GM18867 (cell line): Measurements from ENCODE around the gene ANXA1.

ENCODE experiments used
- ATAC-seq: cut with Tn5 transposase; IDR thresholded peaks from one replicate; pipeline ENCODE4 v1.9.1; 2021; ENCODE audit warnings: mild to moderate bottlenecking, moderate library complexity; ENCODE audit not compliant: unreplicated experiment

The ANXA1 gene

DNA sequence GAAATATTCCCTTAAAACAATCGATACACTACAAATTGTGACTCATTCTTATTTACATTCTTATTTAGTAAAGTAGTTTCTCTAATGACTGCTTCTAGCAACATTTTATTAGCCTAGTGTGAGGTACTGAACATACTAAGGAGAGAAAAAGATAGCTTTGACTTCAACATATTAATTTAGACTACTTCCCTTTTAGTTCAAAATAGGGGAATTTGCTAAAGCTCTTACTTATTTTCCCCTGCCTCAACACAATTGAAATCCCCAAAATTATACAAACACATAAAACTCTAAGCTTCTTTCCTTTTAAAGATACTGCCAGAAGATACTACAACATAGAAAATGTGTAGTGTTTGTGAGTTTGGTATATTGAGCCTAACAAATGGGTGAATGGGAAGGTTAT is 55.2 kb downstream of the ANXA1 start:
- no peak for ATAC-seq

DNA sequence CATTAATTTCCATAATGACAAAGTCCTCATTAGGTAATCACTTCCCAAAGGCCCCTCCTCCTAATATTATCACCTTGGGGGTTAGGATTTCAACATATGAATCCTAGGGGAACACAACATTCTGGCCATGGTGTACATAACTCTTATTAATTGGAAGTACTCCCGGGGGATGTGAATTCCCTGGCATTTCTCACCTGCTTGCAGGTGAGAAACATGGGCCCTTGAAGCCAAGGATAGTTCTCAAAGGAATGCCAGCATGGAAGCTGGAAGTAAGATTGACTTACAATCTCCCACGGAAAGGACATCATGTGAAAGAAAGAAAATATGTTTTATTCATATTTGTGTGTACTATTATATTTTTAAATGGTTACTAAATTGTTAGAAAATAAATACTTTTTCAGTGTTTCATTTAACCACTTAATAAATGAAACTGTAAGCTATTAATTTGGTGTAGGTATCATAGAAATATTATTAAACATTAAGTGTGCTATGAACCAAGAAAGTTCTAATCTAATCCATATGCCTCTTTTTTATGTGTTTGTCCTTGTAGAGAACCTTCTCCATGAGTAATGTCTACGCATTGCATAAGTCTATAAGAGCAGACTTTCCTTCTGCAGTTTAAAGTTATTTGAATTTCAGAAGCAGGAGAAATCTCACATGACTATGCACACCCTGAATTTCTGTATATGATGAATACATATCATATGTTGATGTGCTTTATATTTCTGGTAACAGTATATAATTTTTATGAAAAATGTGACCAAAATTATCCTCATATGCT is 59.4 kb downstream of the ANXA1 start:
- ATAC-seq: no peak

DNA sequence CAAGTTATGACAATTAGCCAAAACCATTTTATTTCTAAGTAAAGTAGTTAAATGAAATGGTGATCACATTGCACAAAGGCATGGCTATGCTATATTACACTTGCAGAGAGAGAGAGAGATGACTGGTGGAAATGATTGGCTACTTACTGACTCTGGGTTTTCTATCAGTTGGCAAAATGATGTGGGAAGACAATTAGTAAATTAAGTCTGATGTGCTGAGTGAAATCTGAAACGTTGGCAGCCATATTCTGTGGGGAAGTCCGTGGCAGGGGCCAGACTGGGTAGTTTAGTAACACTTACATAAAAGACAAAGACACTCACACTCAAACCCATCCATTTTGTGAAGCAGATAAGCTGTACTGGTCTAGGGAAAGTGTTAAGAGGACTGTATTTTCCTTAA is 61.6 kb downstream of the ANXA1 start:
- no peak for ATAC-seq

DNA sequence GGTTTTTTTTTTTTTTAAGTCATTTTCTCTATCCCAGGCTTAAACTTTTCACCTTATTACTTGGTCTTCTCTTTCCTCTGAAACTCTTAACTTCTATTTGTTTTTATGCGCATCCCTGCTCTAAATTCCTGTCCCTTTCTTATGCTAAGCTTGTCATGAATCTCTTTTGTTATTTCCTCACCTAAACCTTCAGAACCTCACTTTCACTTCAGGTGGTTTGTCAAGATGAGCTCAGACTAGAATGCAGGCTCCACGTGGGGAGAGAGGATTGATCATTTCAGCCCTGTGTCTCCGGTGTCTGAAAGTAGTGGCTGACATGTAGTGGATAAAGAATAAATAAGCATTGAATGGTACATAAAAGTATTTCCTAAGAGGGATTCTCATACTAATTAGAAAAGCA is 63.6 kb downstream of the ANXA1 start:
- ATAC-seq: no peak

DNA sequence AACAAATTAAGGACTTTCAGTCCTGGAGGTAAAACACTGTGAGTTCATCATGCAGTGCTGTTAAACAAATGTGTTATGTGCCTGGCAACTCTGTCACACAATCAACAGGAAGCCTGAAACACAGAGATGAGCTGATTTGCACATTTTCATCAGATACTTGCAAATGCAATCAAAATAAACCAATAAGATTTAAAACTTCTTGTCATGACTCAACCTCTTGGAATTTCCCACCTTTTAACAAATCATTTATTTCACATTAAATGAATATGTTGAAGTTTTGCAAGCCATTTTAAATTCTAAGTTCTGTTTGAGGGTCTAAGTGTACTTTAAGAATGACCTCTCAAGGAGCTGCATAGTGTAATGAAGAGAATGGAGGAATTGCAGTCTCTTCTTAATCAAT is 64.4 kb downstream of the ANXA1 start:
- no peak for ATAC-seq
